Stimulated activated CD8-positive, alpha-beta memory T cell treated with anti-CD3 and anti-CD28 coated beads, Interleukin-15, amount 100 ng/mL, for 1 hour (primary cell): Measurements from ENCODE around the gene EFNB2.

ENCODE experiments used
- DNase-seq: peaks from one replicate; pipeline ENCODE4 v3.0.0-alpha.2; 2020; ENCODE audit warnings: low read depth

EFNB2 gene

GRCh38 chr13:106445996-106446395 lies 89.5 kb downstream of the EFNB2 start:
- DNase-seq: no peak

- DNase-seq: no peak
These were observed 91.7 kb downstream of the EFNB2 start for GRCh38 chr13:106443607-106444322.

GRCh38 chr13:106440866-106441265 lies 94.6 kb downstream of the EFNB2 start:
- DNase-seq: no peak
